ENCODE measurements around the gene CYP2D6. TPM values are rescaled to one million over a fixed set of nuclear protein-coding genes. Genes with fewer than 3 reads are reported as not detected.
A peak's percentile ranks its signal among the peaks of the same experiment; 100 is the strongest.

Gene CYP2D6
- total RNA-seq, 4 donors from 2014 or later: 1.2 to 9.7 (median 3.3) TPM

- in situ Hi-C loops (cut with MboI; ENCODE audit: low pct_ligation_motif_present in 1 of 4, low pct_unique_long_range_greater_than_20kb in 1 of 4, low sequenced_read_pairs in 3 of 4) (no loop called here), intact Hi-C loops (cut with DNase I; ENCODE audit: low total_unique reads) (no loop called here)
- Histone ChIP-seq H3K4me1 (peaks cover 27 to 52% (median 40%) of the 10 kb centered on the region in 4 donors), H3K4me3 (no peak overlapping the region), H3K9me3 (no peaks in the 10 kb centered on the region), H3K27me3 (no peaks in the 10 kb centered on the region), H3K27ac (peak overlapping the region; percentile 96 to 98 (median 97)), H3K36me3 (no peaks in the 10 kb centered on the region)
- WGBS, 2 donors (ENCODE audit: low coverage in 1 of 2): 88% methylated on average over 13 of the region's 21 CpGs; no CpG with 5 or more reads in 1 of the 2 donors
- TF ChIP-seq EP300 (IDR thresholded peaks at IDR 0.05; ENCODE audit: low read depth) (no peak), POLR2A (IDR thresholded peaks at IDR 0.05) (no peak), CTCF (IDR thresholded peaks at IDR 0.05) (no peak), POLR2AphosphoS5 (IDR thresholded peaks at IDR 0.05) (no peak)
- DNase-seq: no peak
Observed at GRCh38 chr22:42077486-42078125, 53.0 kb downstream of the CYP2D6 start.

- intact Hi-C loops (cut with DNase I; ENCODE audit: low total_unique reads): no loop called here
- peak overlapping the region in 3 of 4 donors; percentile 96 to 98 (median 97) for H3K27ac ChIP-seq
- no peak overlapping the region for H3K4me3 ChIP-seq
- H3K36me3 ChIP-seq: no peaks in the 10 kb centered on the region
- in situ Hi-C loops (cut with MboI; ENCODE audit: low pct_ligation_motif_present in 1 of 4, low pct_unique_long_range_greater_than_20kb in 1 of 4, low sequenced_read_pairs in 3 of 4): no loop called here
- H3K9me3 ChIP-seq: no peaks in the 10 kb centered on the region
- TF ChIP-seq EP300 (IDR thresholded peaks at IDR 0.05; ENCODE audit: low read depth) (no peak), POLR2AphosphoS5 (IDR thresholded peaks at IDR 0.05) (no peak), POLR2A (IDR thresholded peaks at IDR 0.05) (no peak), CTCF (IDR thresholded peaks at IDR 0.05) (no peak)
- 95% methylated on average over 17 of the region's 20 CpGs; no CpG with 5 or more reads in 1 of the 2 donors for WGBS, 2 donors (ENCODE audit: low coverage in 1 of 2)
- H3K27me3 ChIP-seq: no peaks in the 10 kb centered on the region
- peaks cover 27 to 52% (median 40%) of the 10 kb centered on the region in 4 donors for H3K4me1 ChIP-seq
- no peak for DNase-seq
Observed at GRCh38 chr22:42076764-42077485, 53.7 kb downstream of the CYP2D6 start.

Other genes starting within 250 kb of the CYP2D6 start
- under 1 TPM in 1 of 4 donors, not detected in 3; 0.32 TPM for gene SHISA8, start 215.7 kb downstream of the CYP2D6 start, total RNA-seq
- gene TNFRSF13C, start 204.0 kb downstream of the CYP2D6 start, total RNA-seq: 10 to 100 TPM in 1 of 4 donors, 1 to 10 TPM in 1, under 1 TPM in 2; 0.20 to 15.3 (median 4.3) TPM
- gene CENPM, start 183.7 kb downstream of the CYP2D6 start, total RNA-seq: 10 to 100 TPM in 2 of 4 donors, 1 to 10 TPM in 1, not detected in 1; 6.0 to 22.9 (median 11.0) TPM
- under 1 TPM in 2 of 4 donors, not detected in 2; 0.48 to 0.68 TPM for gene SEPTIN3, start 161.4 kb downstream of the CYP2D6 start, total RNA-seq
- gene WBP2NL, start 132.0 kb downstream of the CYP2D6 start, total RNA-seq: 10 to 100 TPM in 1 of 4 donors, 1 to 10 TPM in 1, under 1 TPM in 1, not detected in 1; 0.96 to 12.0 (median 3.5) TPM
- gene NAGA, start 60.0 kb downstream of the CYP2D6 start, total RNA-seq: 100 to 1,000 TPM in 2 of 4 donors, 10 to 100 TPM in 2; 48.3 to 120 (median 96.0) TPM
- 10 to 100 TPM in 3 of 4 donors, 1 to 10 TPM in 1; 6.4 to 17.6 (median 12.7) TPM for gene PHETA2, start 56.6 kb downstream of the CYP2D6 start, total RNA-seq
- gene SMDT1, start 51.1 kb downstream of the CYP2D6 start, total RNA-seq: 10 to 100 TPM in 3 of 4 donors, 1 to 10 TPM in 1; 4.8 to 44.9 (median 18.8) TPM
- 100 to 1,000 TPM in 1 of 4 donors, 10 to 100 TPM in 3; 17.2 to 723 (median 88.7) TPM for gene NDUFA6, start 40.0 kb downstream of the CYP2D6 start, total RNA-seq
- 10 to 100 TPM; 30.3 to 43.7 (median 42.3) TPM for gene TCF20, start 139.8 kb upstream of the CYP2D6 start, total RNA-seq

All from transverse colon (tissue), 4 donors.